Endothelial cell of umbilical vein (primary cell): Measurements from ENCODE around the gene PLCB4. TPM values are rescaled to one million over a fixed set of nuclear protein-coding genes. Genes with fewer than 3 reads are reported as not detected.

Source experiments
- BruUV-seq: library from RNA; stranded (reverse); fragments of 400-500 nt; replicated peaks from 2 replicates; lab custom pipeline; 2021; lab: Mats Ljungman, UMichigan
- CTCF ChIA-PET: fragments of 300-600, 350-600 bp; sonication (Branson Sonifier 250); formaldehyde crosslinking; loops from one replicate; lab custom pipeline; 2021; ENCODE audit warnings: antibody characterized with exemption, inconsistent platforms; lab: Charles Lee
- POLR2A ChIA-PET: fragments of 300-600, 350-600 bp; sonication (Branson Sonifier 250); formaldehyde crosslinking; loops from one replicate; lab custom pipeline; 2021; ENCODE audit warnings: antibody characterized with exemption, inconsistent platforms; lab: Charles Lee
- DNase-seq: peaks from one replicate; pipeline ENCODE4 v3.0.0-alpha.2; 2011; ENCODE audit warnings: low read depth, low spot score
- FAIRE-seq: peaks from 2 replicates; lab custom pipeline; 2011; peaks lifted over from hg19 to GRCh38; lab: Jason Lieb, UNC
- H2AFZ ChIP-seq: 2 replicates; pipeline ENCODE4 v1.6.0; 2012; ENCODE audit warnings: low read depth, low read length, control low read depth, inconsistent platforms
- H3K27ac ChIP-seq: 2 replicates; pipeline ENCODE4 v1.5.1; 2011; ENCODE audit warnings: low read depth, mild to moderate bottlenecking, control low read depth, low read length, moderate library complexity; ENCODE audit not compliant: insufficient read depth
- H3K27me3 ChIP-seq, 2 experiments: 2 replicates each; pipeline versions ENCODE4 v1.6.0 to v1.6.1; 2011; ENCODE audit warnings: low read length in 2 of 2, mixed read lengths in 1 of 2; ENCODE audit not compliant: control insufficient read depth in 2 of 2, insufficient read depth in 2 of 2
- H3K36me3 ChIP-seq, 2 experiments: 2 replicates in 1 of 2; 3 replicates in 1 of 2; pipeline ENCODE4 v1.5.1; 2011; ENCODE audit warnings: low read length in 2 of 2, mild to moderate bottlenecking in 1 of 2, moderate library complexity in 1 of 2; ENCODE audit not compliant: control insufficient read depth in 2 of 2, insufficient read depth in 2 of 2; ENCODE audit errors: extremely low read depth in 1 of 2
- H3K4me1 ChIP-seq: 3 replicates; pipeline ENCODE4 v1.5.1; 2011; ENCODE audit warnings: mild to moderate bottlenecking, low read length; ENCODE audit not compliant: control insufficient read depth, insufficient read depth; ENCODE audit errors: extremely low read depth
- H3K4me2 ChIP-seq: 2 replicates; pipeline ENCODE4 v1.6.1; 2011; ENCODE audit warnings: low read length, control low read depth, mixed read lengths; ENCODE audit not compliant: insufficient read depth
- H3K4me3 ChIP-seq, 3 experiments: fragments of 200-600 bp in 1 of 3; sonication (generic), shearing (Covaris generic) in 1 of 3; replicated peaks in 1 of 3; 2 replicates each; pipeline ENCODE4 v1.5.1; 2011 to 2016; ENCODE audit warnings: control low read depth in 3 of 3, low read length in 3 of 3, mild to moderate bottlenecking in 2 of 3, inconsistent platforms in 1 of 3, low read depth in 1 of 3, moderate library complexity in 1 of 3; ENCODE audit not compliant: insufficient read depth in 1 of 3
- H3K79me2 ChIP-seq: 2 replicates; pipeline ENCODE4 v1.6.0; 2012; ENCODE audit warnings: low read length, inconsistent platforms; ENCODE audit not compliant: control insufficient read depth, insufficient read depth
- H3K9ac ChIP-seq: replicated peaks from 2 replicates; pipeline ENCODE3; 2011; ENCODE audit warnings: low read length, control low read depth; ENCODE audit not compliant: insufficient read depth; ENCODE audit errors: extremely low read depth
- H3K9me1 ChIP-seq: replicated peaks from 3 replicates; pipeline ENCODE4 v1.6.0; 2011; ENCODE audit warnings: mild to moderate bottlenecking, low read length; ENCODE audit not compliant: control insufficient read depth, insufficient read depth; ENCODE audit errors: extremely low read depth
- H3K9me3 ChIP-seq: replicated peaks from 2 replicates; pipeline ENCODE4 v1.5.1; 2012; ENCODE audit warnings: low read length, inconsistent platforms; ENCODE audit not compliant: control insufficient read depth, insufficient read depth
- H4K20me1 ChIP-seq: replicated peaks from 2 replicates; pipeline ENCODE3; 2011; ENCODE audit warnings: mild to moderate bottlenecking, low read length; ENCODE audit not compliant: control insufficient read depth, insufficient read depth; ENCODE audit errors: extremely low read depth
- EZH2 ChIP-seq: IDR thresholded peaks from 2 replicates; pipeline ENCODE4 v1.6.1; 2012; ENCODE audit warnings: borderline replicate concordance, low read depth, mild to moderate bottlenecking, moderate library complexity, low read length, inconsistent platforms; ENCODE audit not compliant: severe bottlenecking
- FOS ChIP-seq: IDR thresholded peaks from 2 replicates; pipeline ENCODE4 v1.6.1; 2011; ENCODE audit warnings: mild to moderate bottlenecking, low read length, moderate library complexity, borderline replicate concordance; ENCODE audit not compliant: insufficient read depth
- GATA2 ChIP-seq: IDR thresholded peaks from 2 replicates; pipeline ENCODE4 v1.7.0; 2011; ENCODE audit warnings: low read depth, mild to moderate bottlenecking, moderate library complexity, mixed read lengths, low read length; ENCODE audit not compliant: insufficient read length, insufficient read depth
- JUN ChIP-seq: IDR thresholded peaks from 2 replicates; pipeline ENCODE4 v1.6.1; 2011; ENCODE audit warnings: borderline replicate concordance, low read depth; ENCODE audit not compliant: insufficient read length, insufficient read depth
- MYC ChIP-seq: IDR thresholded peaks from one replicate; pipeline ENCODE4 v1.6.1; 2011; ENCODE audit warnings: mild to moderate bottlenecking, low read depth, low read length
- POLR2A ChIP-seq: IDR thresholded peaks from 2 replicates; pipeline ENCODE4 v1.6.1; 2012; ENCODE audit warnings: low read depth, mild to moderate bottlenecking, control low read depth, low read length
- dilution Hi-C: fragments of 300-500 bp; cut with MboI; formaldehyde crosslinking; loops from one replicate; pipeline ENCODE4 v1.15.0; 2019; ENCODE audit warnings: low sequenced_read_pairs; ENCODE audit not compliant: extremely low pct_ligation_motif_present
- intact Hi-C: fragments of 100-400 bp; cut with micrococcal nuclease; formaldehyde crosslinking; loops from one replicate; pipeline ENCODE4 v1.10.0; 2022
- polyA plus RNA-seq, 4 experiments: library from polyadenylated mRNA; depleted of rRNA in 3 of 4; stranded (reverse) in 3 of 4; unstranded in 1 of 4; fragments of >200 nt; gene quantifications; 2 replicates each; pipeline versions ENCODE4 v1.2.1 to v1.2.3, GENCODE V29; 2011 to 2012; ENCODE audit warnings: missing spikeins in 1 of 4
- total RNA-seq: library from RNA; stranded (reverse); gene quantifications from 2 replicates; pipeline ENCODE4 v1.2.3, GENCODE V29; 2021
- TF ChIP-seq, protein P1 (sequence below): IDR thresholded peaks from 2 replicates; pipeline ENCODE4 v1.6.1; 2011; ENCODE audit not compliant: insufficient read depth, insufficient read length
- TF ChIP-seq, protein P2 (sequence below), 2 donors: IDR thresholded peaks; 1 replicate in 1 of 2; 2 replicates in 1 of 2; pipeline ENCODE4 v1.5.1; 2011; ENCODE audit warnings: low read length in 2 of 2, mild to moderate bottlenecking in 2 of 2, moderate library complexity in 2 of 2, control low read depth in 1 of 2, inconsistent platforms in 1 of 2, low read depth in 1 of 2; ENCODE audit not compliant: insufficient read depth in 1 of 2; ENCODE audit errors: extremely low read depth in 1 of 2

Gene PLCB4
- total and polyA plus RNA-seq, 2 donors (not counting 3 experiments of a cell fraction or from before 2014, with no cell fraction given), result 0.37 to 1.7 TPM

DNA sequence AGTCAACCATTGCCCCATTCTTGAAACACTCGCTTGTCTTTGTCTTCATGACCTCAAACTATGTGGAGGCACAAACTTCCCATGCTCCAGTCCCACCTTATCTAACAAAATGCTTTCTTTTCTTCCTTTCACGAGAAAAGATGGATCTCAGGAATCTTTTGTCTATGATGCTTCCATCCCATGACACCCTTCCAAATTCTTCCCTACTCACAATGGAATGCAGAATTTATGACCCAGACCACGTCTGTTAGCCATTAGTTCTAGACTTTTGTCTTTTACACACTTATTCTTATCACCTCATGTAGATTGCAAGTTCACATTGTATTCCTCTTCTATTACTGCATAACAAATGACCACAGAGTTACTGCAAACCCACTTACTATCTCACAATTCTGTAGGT, 421.3 kb downstream of the PLCB4 start:
- POLR2A ChIA-PET, result no interaction called here
- Histone ChIP-seq H2AFZ (no peak overlapping the region), H3K79me2 (no peaks in the 10 kb centered on the region), H3K4me3 (no peak overlapping the region), H3K9me1 (no peaks in the 10 kb centered on the region), H3K9ac (no peak overlapping the region), H3K9me3 (no peaks in the 10 kb centered on the region), H3K4me1 (no peaks in the 10 kb centered on the region), H3K36me3 (no peaks in the 10 kb centered on the region), H4K20me1 (no peaks in the 10 kb centered on the region), H3K27me3 (no peaks in the 10 kb centered on the region), H3K4me2 (no peak overlapping the region), H3K27ac (no peak overlapping the region)
- CTCF ChIA-PET, result no interaction called here
- no TSS peak for BruUV-seq
- DNase-seq (no peak), FAIRE-seq (no peak)
- dilution Hi-C loops (no loop called here), intact Hi-C loops (no loop called here)
- TF ChIP-seq JUN (no peak), MYC (no peak), GATA2 (no peak), EZH2 (no peak), POLR2A (no peak), FOS (no peak)
- TF ChIP-seq, protein P1, sequence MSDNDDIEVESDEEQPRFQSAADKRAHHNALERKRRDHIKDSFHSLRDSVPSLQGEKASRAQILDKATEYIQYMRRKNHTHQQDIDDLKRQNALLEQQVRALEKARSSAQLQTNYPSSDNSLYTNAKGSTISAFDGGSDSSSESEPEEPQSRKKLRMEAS, result no peak
- TF ChIP-seq, protein P2, sequence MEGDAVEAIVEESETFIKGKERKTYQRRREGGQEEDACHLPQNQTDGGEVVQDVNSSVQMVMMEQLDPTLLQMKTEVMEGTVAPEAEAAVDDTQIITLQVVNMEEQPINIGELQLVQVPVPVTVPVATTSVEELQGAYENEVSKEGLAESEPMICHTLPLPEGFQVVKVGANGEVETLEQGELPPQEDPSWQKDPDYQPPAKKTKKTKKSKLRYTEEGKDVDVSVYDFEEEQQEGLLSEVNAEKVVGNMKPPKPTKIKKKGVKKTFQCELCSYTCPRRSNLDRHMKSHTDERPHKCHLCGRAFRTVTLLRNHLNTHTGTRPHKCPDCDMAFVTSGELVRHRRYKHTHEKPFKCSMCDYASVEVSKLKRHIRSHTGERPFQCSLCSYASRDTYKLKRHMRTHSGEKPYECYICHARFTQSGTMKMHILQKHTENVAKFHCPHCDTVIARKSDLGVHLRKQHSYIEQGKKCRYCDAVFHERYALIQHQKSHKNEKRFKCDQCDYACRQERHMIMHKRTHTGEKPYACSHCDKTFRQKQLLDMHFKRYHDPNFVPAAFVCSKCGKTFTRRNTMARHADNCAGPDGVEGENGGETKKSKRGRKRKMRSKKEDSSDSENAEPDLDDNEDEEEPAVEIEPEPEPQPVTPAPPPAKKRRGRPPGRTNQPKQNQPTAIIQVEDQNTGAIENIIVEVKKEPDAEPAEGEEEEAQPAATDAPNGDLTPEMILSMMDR (IDR thresholded peaks at IDR 0.05; ENCODE audit: extremely low read depth in 1 of 2, insufficient read depth in 1 of 2, low read depth in 1 of 2, low read length in 2 of 2), result no peak
